HG03175 (cell line): ENCODE results near the gene TSPAN9.

Experiments
- ATAC-seq: cut with Tn5 transposase; IDR thresholded peaks from one replicate; pipeline ENCODE4 v1.9.1; 2021; ENCODE audit warnings: mild to moderate bottlenecking, moderate library complexity; ENCODE audit not compliant: unreplicated experiment

The TSPAN9 gene

DNA sequence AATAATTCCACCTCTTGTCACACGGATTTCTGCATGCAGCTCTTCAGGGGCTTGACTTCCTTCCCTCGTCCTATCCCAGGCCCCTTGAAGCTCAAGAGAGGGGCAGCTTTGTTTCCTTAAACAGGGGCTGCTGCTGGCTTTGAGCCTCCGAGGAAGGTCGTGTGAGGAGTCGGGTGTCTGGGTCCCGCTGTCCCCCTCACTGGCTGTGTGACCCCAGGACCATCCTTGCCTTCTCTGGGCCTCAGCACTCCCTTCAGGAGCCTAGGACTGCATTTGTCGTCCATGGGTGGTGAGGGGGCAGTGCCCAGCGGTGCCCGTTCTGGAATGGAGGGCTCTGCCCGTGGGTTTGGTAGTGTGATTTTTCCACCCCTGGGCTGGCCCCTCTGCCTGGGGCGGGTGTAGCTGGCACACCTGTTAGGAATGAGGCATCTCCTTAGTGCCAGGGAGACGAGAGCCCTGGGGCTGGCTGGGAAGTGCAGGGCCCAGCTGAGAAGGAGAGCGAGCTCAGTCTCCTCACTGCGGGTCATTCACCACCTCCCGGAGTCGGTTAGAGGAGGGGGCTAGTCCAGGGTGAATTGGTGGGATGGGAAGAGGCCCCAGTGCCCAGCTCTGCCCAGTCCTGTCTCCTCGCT is 60.8 kb downstream of the TSPAN9 start:
- ATAC-seq = no peak

DNA sequence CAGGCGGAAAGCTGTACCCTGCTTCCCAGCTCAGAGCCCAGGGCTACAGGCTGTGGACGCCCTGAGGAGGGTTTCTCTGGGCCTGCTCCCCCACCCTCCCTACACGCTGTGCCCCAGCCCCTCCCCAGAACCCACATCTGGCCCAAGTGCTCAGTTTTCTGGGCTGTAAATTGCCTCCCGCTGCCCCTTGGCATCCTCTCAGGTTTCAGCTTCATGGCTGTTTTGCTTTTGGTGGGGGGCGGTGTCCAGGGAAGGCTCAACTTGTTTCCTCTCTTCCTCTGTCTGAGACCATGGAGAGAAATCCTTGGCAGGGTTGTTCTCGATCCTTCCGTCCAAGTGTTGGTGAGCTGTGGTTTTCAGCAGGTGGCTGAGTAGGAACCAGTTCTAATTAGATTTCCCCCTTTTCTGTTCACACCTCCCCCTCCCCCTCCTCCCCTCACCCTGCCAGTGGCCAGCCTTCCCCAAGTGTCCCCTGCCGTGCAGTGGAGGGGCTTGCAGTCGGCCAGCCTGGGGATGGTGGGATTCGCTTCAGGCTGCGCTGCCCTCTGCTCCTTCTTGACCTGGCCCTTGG is 61.8 kb downstream of the TSPAN9 start:
- ATAC-seq = no peak

DNA sequence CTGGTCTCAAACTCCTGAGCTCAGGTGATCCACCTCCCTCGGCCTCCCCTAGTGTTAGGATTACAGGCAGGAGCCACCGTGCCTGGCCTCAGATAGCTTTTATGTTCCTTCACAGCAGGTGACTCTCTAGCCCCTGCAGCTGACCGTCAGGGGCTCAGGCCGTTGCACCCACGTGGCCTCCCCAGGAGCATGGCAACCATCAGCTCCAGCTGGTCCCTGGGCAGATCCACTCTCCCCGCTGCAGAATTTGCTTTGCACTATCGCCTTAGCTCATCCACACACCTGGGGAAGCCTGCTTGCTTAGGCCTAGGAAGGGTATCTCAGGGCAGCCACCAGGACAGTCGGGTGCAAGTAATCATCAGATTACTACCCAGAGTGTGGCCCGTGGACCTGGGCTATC is 62.6 kb downstream of the TSPAN9 start:
- ATAC-seq = no peak

DNA sequence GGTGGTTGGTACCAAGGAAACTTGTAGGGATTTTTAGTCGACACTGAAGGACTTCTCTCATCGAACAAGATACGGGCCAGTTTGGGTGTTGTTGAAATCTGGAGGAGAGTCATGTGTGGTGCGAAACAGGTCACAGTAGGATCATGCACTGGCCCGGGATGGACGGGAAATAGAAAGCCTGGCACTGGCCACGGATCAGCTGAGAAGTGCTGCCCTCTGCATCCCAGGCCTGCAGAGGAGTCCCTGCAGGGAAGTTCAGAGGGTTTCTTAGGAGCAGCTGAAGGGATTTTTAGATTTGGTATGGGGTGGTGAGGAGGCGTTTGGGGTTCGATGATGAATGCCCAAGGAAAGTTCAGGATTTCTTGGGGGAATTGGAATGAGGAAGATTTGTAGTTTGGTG is 63.1 kb downstream of the TSPAN9 start:
- no peak for ATAC-seq

- no peak for ATAC-seq
Observed at GRCh38 chr12:3141339-3142321, 64.5 kb downstream of the TSPAN9 start.

DNA sequence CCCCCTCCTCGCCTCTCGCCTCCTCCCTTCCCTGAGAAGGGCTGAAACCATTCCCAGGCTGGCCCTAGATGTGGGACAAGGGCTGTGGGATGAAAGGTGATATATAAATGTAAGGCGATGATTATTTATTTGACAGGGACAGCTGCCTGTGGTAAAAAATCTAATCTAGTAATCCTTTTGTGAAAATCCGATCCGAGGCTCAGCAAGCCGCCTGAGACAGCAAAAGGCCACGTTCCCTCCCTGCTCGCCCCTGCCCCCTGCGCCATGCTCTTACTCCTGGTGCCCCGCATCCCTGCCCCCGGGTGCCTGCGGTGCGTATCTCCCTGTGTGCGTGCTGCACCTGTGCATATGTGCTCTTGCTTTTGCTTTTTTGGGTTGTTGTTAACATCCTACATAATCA is 65.2 kb downstream of the TSPAN9 start:
- no peak for ATAC-seq

DNA sequence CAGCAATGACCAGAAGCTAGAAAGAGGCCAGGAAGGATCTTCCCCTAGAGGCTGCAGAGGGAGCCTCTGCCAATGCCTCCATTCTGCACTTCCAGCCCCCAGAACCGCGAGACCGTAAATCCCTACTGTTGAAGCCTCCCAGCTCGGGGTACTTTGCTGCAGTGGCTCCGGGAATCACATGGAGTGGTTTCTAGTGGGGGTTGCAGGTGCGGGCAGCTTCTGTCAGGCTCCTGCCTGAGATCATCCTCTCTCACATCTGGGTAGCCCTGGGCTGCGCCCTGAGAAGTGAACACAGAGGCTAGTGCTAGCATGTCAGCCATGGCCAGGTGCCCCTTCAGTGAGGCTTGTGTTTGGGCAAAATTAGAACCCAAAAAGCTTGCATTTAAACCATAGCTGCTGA is 67.3 kb downstream of the TSPAN9 start:
- ATAC-seq = no peak

DNA sequence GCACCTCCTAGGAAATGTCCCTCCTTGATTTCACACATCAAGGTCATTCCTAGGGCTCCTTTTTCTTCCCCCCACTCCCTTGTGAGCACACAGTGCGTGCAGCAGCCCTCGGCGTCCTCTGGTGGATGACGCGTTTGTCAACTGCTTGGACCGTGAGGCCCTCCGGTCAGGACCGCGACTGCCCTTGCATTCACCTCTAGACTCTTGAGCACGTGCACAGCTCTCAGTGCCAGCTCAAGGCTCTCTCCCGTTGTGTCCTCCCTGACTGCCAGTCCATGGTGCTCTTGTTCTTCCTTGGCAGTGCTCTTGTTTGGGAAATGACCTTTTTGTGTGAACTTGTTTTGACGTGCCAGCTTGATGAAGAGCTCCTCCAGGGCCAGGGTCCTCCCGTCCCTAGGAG is 67.9 kb downstream of the TSPAN9 start:
- ATAC-seq = no peak

DNA sequence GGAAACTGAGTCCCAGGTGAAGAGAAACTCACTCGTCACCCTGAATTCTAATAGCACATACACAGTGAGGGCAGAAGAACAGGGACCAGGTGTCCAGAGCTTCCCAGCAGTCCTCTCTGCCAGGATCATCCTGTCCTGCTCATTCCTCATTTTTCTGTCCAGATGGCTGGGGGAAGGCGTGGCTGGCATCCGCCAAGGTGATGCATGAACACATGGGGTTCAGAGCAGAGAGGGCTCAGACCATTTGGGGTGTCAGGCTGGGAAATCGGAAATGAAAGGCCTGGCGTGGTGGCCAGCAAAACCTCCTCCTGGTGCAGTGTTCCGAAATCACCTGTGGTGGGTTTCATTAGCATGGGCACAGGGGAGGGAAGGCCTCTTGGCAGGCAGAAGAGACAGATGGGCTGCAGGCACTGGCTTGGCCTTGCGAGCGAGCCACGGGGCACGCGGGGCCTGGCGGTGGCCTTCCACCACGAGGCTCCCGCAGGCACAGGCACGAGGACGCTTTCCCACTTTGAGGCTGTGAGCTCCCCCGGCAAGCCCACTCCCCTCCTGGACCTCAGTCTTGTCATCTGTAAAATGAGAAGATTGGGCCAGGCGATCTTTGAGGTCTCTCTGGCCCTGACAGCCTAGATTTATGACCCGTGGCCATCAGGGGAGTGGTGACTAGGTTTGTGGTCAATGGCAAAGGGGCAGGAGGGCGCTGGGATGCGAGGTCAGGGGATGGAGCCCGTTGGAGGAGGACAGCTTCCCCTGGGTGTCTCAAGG is 68.5 kb downstream of the TSPAN9 start:
- ATAC-seq = no peak

DNA sequence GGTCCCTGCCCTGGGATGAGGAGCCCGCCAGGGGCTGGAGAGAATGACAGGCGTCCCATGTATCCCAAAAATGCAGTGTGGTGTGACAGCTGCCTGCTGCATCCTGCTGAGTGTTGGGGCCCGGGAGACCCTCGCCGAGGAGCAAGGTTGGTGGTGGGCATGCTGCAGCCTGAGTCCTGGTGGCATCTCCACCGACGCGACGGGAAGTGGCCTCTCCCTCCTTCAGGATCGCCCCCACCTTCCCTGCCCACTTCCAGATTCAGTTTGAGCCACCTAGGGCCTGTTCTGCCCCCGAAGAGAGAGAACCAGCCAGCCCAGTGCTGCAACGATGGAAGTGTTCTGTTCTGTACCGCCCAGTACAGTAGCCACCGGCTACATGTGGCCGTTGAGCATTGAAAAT is 70.1 kb downstream of the TSPAN9 start:
- ATAC-seq = no peak

DNA sequence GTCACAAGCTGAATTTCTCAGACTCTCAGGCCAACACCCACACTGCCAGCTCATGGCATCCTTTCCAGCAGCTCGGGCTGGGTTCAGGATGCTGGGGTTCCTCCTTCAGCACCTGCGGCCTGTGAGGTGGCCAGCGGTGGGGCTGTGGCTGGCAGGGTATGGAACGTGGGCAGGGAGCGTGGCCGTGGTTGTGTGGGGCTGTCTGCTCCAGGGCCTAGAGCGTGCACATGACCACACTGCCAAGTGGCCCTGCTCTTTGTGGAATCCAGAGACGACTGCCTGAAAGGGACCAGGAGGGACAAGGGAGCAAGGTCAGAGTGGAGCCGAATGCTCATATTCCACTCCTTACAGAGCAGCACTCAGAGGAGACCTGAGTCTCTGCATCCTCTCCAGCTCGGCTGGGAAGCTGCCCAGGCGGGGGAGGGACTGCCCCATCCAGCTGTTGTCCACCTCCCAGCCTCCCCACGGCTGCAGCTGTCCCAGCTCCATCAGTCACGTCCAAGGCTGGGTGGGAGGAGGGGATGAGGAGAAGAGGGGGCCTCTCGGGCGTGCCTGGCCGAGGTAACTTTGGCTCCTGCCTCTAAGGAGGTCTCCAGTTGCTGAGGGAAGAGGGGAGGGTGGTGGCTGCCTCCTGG is 71.3 kb downstream of the TSPAN9 start:
- ATAC-seq = no peak

DNA sequence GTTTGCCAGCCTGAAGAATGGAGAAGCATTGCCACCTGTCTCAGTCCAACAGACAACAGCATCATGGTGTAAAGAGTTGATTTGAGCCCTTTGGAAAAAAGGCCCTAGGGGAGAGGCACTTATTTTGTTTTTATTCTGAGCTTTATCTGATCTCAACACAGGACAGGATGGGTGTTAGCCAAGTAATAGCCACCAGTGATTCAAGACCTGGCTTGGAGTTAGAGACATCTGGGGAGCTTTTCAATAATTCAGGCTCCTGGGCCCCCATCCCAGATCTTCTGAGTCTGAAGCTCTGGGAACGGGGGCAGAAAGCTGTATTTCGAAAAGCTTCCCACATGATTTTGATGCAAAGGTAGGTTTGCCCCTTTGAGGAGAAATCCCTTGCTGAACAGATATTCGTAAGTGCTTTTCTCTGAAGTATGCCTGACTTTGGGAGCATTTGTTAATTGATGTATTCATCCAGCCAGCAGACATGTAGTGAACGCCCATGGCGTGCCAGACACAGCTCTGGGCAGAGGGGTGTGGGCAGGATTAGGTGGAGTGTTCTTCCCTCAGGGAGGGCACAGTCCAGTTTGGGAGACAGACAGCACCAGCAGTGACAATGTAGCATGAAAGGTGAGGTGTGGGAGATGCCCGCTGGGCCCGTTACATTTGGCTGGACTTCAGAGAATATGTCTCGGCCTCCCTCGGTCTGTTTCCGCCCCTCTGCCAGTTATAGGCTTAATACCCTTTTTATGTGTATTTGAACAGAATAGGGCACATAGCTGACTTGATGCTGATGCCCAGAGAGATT is 72.5 kb downstream of the TSPAN9 start:
- no peak for ATAC-seq

DNA sequence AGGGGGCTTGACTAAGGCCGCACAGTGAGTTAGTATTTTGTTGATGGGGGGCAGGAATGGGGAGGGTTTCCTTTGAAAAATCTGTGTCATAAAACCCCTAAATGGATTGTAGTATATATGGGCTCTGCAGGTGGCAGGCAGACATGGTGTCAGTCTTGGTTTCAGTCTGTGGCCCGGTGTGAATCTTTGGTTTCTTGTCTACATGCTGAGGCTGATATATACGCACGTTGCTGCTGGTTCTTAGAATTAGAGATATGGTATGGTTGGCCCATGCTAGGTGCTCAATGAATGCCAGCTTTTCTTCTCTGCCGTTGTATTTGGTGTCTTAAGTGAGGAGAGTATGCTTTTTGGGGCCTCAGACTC is 73.1 kb downstream of the TSPAN9 start:
- no peak for ATAC-seq

DNA sequence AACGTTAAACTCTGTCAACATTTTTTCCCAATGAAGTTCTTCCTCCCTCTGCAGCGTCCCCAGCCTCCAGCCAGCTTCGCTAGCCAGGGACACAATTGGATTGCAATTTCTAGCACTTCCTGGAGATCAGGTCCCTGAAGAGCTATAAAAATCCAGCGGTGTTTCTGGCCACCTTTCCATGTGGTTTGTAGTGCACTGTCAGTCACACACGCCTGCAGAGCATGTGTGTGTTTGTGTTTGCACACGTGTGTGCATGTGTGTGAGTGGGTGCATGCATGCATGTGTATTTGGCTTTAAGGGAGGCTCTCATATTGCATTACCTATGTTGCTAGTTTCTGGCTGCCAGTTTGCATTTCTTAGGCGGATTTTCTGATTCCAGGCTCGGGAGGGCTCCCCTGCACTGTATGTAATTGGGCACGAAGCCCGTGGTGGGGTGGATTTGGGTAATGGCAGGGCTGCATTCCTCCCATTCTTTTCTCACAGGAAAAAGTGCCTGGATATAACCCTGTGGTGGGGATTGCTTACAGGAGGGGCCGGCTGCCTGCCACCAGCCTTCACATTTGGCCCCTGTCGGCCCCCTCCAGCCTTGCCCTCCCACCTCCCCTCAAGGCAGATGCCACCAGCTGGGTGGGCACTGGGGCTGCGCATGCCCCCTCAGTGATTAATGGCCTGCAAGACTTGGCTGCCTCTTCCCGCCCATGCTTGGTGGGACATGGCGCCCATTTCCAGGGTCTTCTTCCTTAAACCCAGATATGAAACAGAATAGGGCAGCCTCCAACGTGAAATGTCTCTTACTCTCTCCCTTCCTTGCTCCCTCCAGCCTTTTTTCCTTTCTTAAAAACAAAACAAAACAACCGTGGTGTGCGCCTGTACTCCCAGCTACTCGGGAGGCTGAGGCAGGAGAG is 74.0 kb downstream of the TSPAN9 start:
- ATAC-seq = no peak

GRCh38 chr12:3152011-3152511 is 74.9 kb downstream of the TSPAN9 start:
- no peak for ATAC-seq

DNA sequence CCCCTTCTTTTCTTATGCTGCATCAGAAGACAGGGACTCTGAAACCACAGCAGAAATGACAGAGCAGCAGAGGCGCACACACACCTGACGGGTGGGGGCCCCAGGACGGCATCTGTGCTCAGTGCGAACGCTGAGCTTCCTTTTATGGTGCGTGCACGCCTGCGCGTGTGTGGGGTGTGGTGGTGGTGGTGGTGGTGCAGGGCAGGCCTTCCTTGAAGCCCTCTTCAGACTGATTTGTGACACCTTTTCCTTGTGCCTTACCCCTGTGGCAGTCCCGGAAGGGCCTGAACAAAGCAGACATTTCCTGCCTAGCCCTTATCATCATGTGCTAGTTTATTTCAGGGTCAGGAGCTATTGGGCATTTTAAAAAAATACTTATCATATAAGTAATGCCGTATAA is 75.7 kb downstream of the TSPAN9 start:
- no peak for ATAC-seq

GRCh38 chr12:3154006-3154405 is 76.8 kb downstream of the TSPAN9 start:
- ATAC-seq = no peak

GRCh38 chr12:3155702-3156370 is 78.7 kb downstream of the TSPAN9 start:
- ATAC-seq = no peak
